ENCODE measurements around the gene ILRUN. TPM values are rescaled to one million over a fixed set of nuclear protein-coding genes. Genes with fewer than 3 reads are reported as not detected.
A peak's percentile ranks its signal among the peaks of the same experiment; 100 is the strongest.
"Not testable (repeated sequence)": the region's sequence is repeated elsewhere in the genome, so short reads cannot be mapped to it uniquely, and the experiment has no call there.

ILRUN gene
- total RNA-seq = 10 to 100 TPM in 3 of 4 donors, 1 to 10 TPM in 1; 9.0 to 70.8 (median 35.0) TPM

DNA sequence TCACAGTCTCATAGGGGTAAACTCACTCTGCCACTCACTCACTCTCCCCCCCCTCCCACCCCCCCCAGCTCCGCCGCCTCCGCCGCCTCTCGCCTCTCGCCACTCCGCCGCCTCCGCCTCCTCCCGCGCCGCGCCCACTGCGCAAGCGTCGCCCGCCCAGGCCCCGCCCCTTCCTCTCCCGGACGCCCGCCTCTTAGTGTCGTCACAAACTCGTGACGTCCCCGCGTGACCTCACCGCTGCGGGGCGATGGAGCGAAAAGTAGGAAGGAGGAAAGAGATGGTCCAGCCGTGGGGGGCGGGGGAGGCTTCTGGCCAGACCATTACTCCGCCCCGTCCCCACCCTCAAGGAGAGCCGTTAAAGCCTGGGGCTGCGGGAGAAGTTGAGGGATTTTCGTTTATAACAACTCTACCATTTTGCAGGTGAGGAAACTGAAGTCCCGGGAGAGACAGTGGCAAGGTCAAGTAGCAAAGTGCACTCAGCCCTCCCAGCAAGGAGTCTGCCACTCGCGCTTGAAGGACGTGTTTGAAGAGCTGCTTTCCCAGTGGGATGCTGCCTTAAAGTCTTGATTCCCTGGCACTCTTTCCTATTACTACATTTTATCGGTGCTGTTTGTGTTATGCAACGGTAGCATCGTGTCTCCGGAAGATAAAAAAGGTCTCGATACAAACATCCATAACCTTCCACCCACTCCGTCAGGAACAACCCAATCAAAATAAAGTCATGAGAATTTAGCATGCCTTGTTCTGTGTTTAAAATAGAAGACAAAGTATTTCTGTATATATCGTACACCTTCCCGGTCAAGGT lies at the start of gene ILRUN:
Gene ILRUN, minus strand, starts transcription at position 29 of the 805 bp plus-strand sequence. CDS start 164 bp downstream, outside the sequence.
- Histone ChIP-seq H3K4me3 (peak within 1 kb of the TSS; percentile 80 to 84), H3K27me3 (no peaks in the 10 kb centered on the region), H3K36me3 (no peaks in the 10 kb centered on the region), H3K4me1 (no peaks in the 10 kb centered on the region), H3K27ac (peak within 1 kb of the TSS; percentile 91 to 97), H3K9me3 (no peaks in the 10 kb centered on the region)
- DNase-seq = peak; percentile 96 to 98
- TF ChIP-seq POLR2A (IDR thresholded peaks at IDR 0.05) = peak; percentile 82
- TF ChIP-seq, protein P1, sequence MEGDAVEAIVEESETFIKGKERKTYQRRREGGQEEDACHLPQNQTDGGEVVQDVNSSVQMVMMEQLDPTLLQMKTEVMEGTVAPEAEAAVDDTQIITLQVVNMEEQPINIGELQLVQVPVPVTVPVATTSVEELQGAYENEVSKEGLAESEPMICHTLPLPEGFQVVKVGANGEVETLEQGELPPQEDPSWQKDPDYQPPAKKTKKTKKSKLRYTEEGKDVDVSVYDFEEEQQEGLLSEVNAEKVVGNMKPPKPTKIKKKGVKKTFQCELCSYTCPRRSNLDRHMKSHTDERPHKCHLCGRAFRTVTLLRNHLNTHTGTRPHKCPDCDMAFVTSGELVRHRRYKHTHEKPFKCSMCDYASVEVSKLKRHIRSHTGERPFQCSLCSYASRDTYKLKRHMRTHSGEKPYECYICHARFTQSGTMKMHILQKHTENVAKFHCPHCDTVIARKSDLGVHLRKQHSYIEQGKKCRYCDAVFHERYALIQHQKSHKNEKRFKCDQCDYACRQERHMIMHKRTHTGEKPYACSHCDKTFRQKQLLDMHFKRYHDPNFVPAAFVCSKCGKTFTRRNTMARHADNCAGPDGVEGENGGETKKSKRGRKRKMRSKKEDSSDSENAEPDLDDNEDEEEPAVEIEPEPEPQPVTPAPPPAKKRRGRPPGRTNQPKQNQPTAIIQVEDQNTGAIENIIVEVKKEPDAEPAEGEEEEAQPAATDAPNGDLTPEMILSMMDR (IDR thresholded peaks at IDR 0.05) = peak in 1 of 4 experiments; percentile 16
- intact Hi-C loops (cut with DNase I; ENCODE audit: low total_unique reads) = no loop called here

DNA sequence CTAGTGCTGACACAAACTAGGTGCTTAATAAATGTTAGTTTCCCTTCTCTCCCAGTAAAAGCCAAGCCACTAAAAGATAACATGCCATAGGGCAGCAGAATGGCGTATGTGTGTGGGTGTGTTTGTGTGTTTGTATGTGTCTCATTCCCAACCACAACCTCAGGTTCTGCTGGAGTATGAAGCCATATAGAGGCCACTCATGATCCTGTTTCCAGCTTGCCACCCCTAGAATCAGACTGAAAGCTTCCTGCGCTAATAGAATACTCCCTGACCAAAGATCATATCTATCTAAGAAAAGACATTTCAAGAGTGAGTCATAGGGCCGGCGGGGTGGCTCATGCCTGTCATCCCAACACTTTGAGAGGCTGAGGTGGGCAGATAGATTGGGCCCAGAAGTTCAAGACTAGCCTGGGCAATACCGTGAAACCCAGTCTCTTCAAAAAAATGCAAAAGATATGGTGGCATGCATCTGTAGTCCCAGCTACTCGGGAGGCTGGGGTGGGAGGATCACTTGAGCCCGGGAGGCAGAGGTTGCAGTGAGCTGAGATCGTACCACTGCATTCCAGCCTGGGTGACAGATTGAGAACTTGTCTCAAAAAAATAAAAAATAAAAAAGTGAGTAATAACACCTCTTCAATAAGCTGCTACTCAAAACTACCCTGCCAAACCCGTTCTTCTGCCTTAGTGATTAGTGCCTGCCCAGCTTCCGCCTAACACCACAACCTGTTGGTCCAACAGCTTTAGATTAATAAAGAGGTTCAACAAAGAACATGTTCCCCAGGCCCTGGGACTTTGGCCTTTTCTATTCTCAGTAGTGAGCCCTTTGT lies 48.9 kb upstream of the ILRUN start:
- intact Hi-C loops (cut with DNase I; ENCODE audit: low total_unique reads) = no loop called here
- DNase-seq = no peak
- no peak overlapping the region for H3K27ac ChIP-seq
- no peak for TF ChIP-seq POLR2A (IDR thresholded peaks at IDR 0.05)
- TF ChIP-seq, protein P1 (IDR thresholded peaks at IDR 0.05) = no peak
- H3K9me3 ChIP-seq = no peaks in the 10 kb centered on the region
- H3K36me3 ChIP-seq = no peaks in the 10 kb centered on the region
- H3K4me1 ChIP-seq = no peaks in the 10 kb centered on the region
- H3K4me3 ChIP-seq = no peak overlapping the region
- H3K27me3 ChIP-seq = no peaks in the 10 kb centered on the region

DNA sequence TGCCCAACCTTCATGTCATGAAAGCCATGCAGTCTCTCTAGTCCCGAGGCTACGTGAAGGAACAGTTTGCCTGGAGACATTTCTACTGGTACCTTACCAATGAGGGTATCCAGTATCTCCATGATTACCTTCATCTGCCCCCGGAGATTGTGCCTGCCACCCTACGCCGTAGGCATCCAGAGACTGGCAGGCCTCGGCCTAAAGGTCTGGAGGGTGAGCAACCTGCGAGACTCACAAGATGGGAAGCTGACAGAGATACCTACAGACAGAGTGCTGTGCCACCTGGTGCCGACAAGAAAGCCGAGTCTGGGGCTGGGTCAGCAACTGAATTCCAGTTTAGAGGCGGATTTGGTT lies 47.7 kb upstream of the ILRUN start:
- H3K4me3 ChIP-seq; H3K9me3 ChIP-seq; H3K27ac ChIP-seq; DNase-seq; H3K27me3 ChIP-seq; intact Hi-C loops (cut with DNase I; ENCODE audit: low total_unique reads); H3K36me3 ChIP-seq; H3K4me1 ChIP-seq: not testable (repeated sequence)

DNA sequence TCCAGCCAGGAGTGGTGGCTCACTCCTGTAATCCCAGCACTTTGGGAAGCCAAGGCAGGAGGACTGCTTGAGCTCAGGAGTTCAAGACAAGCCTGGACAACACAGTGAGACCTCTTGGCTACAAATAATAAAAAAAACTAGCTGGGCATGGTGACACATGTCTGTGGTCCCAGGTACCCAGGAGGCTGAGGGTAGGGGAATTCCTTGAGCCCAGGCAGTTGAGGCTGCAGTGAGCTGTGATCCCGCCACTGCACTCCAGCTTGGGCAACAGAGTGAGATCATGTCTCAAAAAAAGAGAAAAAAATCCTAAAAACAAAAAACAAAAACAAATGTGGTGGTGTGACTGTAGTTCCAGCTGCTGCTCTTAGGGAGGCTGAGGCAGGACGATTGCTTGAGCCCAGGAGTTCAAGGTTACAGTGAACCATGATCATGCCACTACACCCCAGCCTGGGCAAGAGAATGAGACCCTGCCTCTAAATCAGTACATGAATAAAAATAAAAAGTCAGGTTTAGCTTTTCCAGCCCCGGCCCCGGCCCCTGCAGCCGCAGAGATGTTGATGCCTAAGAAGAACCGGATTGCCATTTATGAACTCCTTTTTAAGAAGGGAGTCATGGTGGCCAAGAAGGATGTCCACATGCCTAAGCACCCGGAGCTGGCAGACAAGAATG lies 47.2 kb upstream of the ILRUN start:
- no peak overlapping the region for H3K27ac ChIP-seq
- no peaks in the 10 kb centered on the region for H3K4me1 ChIP-seq
- no peak overlapping the region for H3K4me3 ChIP-seq
- intact Hi-C loops (cut with DNase I; ENCODE audit: low total_unique reads) = no loop called here
- DNase-seq = no peak
- H3K9me3 ChIP-seq = no peaks in the 10 kb centered on the region
- no peaks in the 10 kb centered on the region for H3K27me3 ChIP-seq
- H3K36me3 ChIP-seq = no peaks in the 10 kb centered on the region
- TF ChIP-seq, protein P1 (IDR thresholded peaks at IDR 0.05) = no peak
- TF ChIP-seq POLR2A (IDR thresholded peaks at IDR 0.05) = no peak

DNA sequence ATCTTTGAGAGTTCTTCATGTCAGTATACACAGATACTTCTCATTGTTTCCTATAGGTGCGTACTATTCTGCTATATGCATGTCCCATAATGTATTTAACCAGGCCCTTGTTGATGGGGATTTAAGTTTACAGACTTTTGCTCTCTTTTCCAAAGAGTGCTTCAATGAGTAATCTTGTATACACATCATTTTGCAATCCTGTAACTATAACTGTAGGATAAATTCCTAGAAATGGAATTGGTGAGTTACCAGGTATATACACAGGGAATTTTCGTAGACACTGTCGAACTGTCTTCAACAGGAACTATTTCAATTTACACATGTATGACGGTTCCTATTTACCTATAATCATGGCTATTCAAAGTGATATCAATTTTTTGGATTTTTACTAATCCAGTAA lies 45.5 kb upstream of the ILRUN start:
- no peaks in the 10 kb centered on the region for H3K36me3 ChIP-seq
- intact Hi-C loops (cut with DNase I; ENCODE audit: low total_unique reads) = no loop called here
- no peaks in the 10 kb centered on the region for H3K9me3 ChIP-seq
- H3K27ac ChIP-seq = no peak overlapping the region
- no peak for DNase-seq
- no peaks in the 10 kb centered on the region for H3K27me3 ChIP-seq
- TF ChIP-seq, protein P1 (IDR thresholded peaks at IDR 0.05) = no peak
- TF ChIP-seq POLR2A (IDR thresholded peaks at IDR 0.05) = no peak
- no peak overlapping the region for H3K4me3 ChIP-seq
- H3K4me1 ChIP-seq = no peaks in the 10 kb centered on the region

Data from uterus (tissue), 4 donors.